HG02943 (cell line): ENCODE results near the gene RASGRP1.

Experiments used
- ATAC-seq: cut with Tn5 transposase; IDR thresholded peaks from one replicate; pipeline ENCODE4 v1.9.1; 2021; ENCODE audit warnings: mild to moderate bottlenecking, low read depth, moderate library complexity; ENCODE audit not compliant: unreplicated experiment

The RASGRP1 gene

DNA sequence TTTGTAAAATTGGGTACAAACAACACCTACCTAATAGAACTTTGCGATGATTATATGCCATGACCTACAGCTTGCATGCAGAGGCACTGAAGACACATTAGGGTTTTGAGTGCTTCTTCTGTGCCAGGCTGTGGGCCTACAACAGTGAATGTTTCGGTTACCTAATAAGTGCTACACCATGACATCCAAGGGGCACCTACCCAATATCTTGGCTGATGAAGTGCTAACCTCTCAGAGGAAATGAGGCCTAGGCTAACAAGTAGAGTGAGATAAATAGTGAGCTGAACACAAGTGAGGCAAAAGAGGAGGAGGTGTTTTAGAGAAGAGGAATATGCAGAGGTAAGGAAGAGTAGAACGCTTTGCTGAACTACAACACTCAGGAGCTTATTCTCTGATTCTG, 12.2 kb upstream of the RASGRP1 start:
- no peak for ATAC-seq

GRCh38 chr15:38576261-38576660, 11.6 kb upstream of the RASGRP1 start:
- ATAC-seq: no peak

DNA sequence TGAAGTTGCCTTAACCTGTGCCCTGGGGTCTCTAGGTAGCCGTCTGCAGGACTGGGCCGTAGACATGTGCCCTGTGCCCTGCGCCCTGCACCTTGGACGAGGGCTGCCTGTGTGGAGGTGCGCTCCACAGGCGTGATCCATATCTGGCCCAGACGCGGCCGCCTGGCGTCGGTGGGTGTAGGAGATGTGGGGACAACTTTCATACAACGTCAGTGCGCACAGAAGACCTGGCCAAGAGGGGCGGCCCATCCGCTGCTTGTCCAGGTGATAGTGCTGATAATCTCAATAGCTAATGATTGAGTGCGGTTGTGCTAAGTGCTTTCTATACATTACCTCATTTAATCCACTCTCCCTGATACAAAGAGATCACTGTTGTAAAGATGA, 665 bp upstream of the RASGRP1 start:
- no peak for ATAC-seq

- ATAC-seq: peak; percentile 53
These were observed 693 bp downstream of the RASGRP1 start for GRCh38 chr15:38563723-38564519.

DNA sequence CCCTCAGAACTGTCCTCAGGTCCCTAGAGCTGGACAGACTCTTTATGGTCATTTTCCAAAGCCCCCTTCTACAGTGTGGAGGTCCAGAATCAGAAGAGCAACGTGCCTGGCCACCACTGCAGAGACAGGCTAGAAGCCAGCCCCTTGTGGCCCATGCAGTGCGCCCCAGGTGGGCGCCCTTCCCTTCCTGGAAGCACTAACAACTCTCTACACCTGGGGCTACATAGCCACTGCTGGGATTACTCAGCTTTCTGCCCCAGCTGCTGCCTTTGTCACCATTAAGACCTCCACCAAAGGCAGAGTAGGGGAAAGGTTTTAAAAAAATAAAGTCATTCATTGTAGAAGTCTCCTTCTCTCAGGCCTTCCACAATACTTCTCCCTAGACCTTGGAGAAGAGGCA, 2.3 kb downstream of the RASGRP1 start:
- ATAC-seq: no peak

GRCh38 chr15:38560456-38560926, 4.1 kb downstream of the RASGRP1 start:
- ATAC-seq: no peak

DNA sequence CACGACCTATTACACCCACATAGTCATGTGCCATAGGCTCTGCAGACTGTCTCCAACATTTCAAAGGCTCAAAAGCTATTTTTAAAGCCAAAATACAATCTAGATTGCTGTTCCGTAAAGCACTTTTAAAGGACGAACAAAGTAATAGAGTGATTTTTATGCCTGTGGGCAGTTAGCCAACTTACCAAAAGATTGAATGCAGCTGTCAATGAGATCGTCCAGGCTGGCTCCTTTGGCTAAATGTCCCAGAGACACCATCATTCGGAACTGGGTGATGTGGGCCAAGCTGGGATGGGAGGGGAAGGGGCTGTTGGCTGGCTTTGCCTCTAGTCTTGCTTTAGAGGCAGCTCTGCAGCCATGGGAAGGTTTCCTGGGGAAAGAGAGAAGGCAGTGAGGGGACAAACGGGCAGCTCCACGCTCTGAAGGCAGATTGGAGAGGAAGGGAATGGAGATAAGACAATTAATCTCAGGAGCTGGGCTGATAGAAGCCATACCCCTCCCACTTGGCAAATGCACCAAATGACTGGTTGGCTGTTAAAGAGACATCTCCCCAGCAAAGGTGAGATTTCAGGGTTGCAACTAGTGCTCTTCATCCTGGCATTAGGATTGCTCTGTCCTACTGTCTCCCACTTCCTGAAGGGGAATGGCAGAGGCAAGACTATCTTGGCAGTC, 4.8 kb downstream of the RASGRP1 start:
- ATAC-seq: no peak

GRCh38 chr15:38559131-38559530, 5.5 kb downstream of the RASGRP1 start:
- no peak for ATAC-seq

GRCh38 chr15:38558372-38559059, 6.1 kb downstream of the RASGRP1 start:
- no peak for ATAC-seq

- ATAC-seq: no peak
These were observed 6.7 kb downstream of the RASGRP1 start for GRCh38 chr15:38557921-38558320.

GRCh38 chr15:38555686-38556334, 8.8 kb downstream of the RASGRP1 start:
- ATAC-seq: no peak

DNA sequence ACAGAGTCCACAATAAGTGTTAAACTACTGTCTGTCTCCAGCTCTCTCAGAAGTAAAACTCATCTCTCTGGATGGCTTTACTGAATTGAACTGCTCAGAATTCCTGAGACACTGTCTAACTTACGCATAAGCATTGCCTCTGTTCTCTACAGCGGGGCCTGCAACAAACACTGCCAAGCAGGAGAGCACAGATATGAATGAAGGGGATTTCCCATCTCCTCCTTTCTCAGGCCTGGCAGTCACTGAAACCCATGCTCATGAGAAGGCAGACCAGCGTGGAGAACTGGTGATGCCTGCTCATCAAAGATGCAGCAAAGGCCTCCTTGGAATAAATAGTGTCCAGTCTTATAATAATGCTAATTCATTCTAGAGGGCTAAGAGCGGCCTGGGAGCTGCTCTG, 10.3 kb downstream of the RASGRP1 start:
- no peak for ATAC-seq

- ATAC-seq: no peak
These were observed 11.5 kb downstream of the RASGRP1 start for GRCh38 chr15:38553071-38553470.

- no peak for ATAC-seq
These were observed 12.6 kb downstream of the RASGRP1 start for GRCh38 chr15:38551720-38552648.

GRCh38 chr15:38549222-38549621, 15.4 kb downstream of the RASGRP1 start:
- ATAC-seq: no peak

DNA sequence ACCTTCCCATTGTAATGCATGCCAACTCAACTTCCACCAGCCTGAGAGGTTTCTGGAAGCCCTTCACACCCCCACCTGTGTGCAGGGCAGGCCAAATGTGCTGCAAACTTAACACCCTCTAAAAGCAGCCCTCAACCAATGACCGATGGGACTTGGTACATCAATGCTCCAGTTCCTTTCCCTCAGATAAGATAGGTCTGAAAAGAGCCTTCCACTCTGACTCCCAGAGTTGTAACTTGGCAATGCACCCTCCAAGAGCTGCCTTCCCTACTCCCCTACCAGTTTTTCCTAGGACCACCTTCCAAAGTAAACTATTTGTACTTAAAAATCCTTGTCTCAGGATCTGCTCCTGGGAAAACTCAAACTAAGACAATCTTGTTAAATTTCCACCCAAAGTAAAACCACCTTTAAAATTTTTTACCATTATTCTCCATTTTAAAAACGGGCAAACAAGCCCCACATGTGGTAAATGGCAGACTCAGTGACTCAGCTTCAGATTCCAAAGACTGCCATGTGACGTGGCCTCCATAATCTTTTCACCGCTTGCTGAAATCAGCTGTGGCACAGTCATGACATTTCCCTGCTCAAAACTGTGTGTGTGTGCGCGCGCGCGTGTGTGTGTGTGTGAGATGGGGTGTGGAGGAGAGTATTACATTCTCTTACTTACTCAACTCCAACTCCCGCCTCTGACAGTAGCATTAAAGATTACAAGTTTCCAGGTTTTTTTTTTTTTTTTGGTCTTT, 17.2 kb downstream of the RASGRP1 start:
- no peak for ATAC-seq

GRCh38 chr15:38545179-38545578, 19.4 kb downstream of the RASGRP1 start:
- no peak for ATAC-seq

- no peak for ATAC-seq
These were observed 23.6 kb downstream of the RASGRP1 start for GRCh38 chr15:38541026-38541425.

GRCh38 chr15:38540510-38540909, 24.1 kb downstream of the RASGRP1 start:
- ATAC-seq: no peak
